G401.6 (cell line): ENCODE results near the gene RCN2.

Experiments
- FAIRE-seq: peaks from 2 replicates; lab custom pipeline; 2012; peaks lifted over from hg19 to GRCh38; lab: Jason Lieb, UNC

RCN2 gene

GRCh38 chr15:76973906-76974305, 42.4 kb downstream of the RCN2 start:
- no peak for FAIRE-seq

GRCh38 chr15:76974456-76975036, 43.0 kb downstream of the RCN2 start:
- no peak for FAIRE-seq

GRCh38 chr15:76976141-76976540, 44.6 kb downstream of the RCN2 start:
- FAIRE-seq, result no peak

DNA sequence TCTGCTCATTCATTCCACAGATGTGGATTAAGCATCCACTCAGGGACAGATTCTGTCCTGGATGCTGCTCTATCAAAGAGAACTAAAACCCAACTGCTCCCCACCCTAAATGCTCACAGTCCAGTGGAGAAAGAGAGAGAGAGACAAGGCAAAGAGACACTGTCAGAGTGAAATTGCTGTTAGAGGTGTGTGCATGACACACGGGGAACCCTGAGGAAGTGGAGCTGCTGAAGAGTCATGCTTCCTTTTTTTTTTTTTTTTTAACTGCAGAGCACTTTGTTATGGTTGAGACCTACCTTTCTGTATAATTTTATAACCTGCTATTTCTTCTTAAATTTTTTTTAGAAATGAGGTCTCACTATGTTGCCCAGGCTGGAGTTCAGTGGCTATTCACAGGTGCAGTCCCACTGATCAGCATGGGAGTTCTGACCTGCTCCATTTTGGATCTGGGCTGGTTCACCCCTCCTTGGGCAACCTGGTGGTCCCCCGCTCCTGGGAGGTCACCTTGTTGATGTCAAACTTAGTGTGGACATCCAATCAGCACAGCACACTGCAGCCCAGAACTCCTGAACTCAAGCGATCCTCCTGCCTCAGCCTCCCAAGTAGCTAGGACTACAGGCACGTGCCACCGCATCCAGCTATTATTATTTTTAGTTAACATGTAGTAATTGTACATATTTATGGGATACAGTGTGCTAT, 45.2 kb downstream of the RCN2 start:
- no peak for FAIRE-seq

- FAIRE-seq, result no peak
Measured at GRCh38 chr15:76978522-76979330, 47.2 kb downstream of the RCN2 start.

- FAIRE-seq, result no peak
Measured at GRCh38 chr15:76979331-76979925, 47.9 kb downstream of the RCN2 start.

DNA sequence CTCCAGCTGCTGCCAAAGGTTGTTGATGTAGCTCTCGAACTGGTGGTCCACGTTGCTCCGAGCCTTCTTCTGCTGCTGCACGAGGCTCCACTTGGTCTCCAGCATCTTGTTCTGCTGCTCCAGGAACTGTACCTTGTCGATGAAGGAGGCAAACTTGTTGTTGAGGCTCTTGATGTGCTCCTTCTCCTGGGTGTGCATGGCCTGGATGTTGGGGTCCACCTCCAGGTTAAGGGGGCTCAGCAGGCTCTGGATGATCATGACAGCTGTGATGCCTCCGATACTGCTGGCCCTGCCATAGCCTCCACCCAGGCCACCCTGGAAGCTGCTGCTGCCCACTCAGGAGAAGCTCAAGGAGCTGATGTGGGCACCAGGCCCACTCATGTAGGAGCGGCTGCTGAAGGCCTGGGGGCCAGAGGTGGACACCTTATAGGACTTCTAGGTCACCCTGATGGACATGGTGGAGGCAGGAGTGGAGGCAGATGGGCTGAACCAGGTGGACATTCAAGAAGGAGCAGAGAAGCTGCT, 48.5 kb downstream of the RCN2 start:
- FAIRE-seq, result no peak

GRCh38 chr15:76982356-76982755, 50.8 kb downstream of the RCN2 start:
- no peak for FAIRE-seq

- FAIRE-seq, result no peak
Measured at GRCh38 chr15:76982756-76983155, 51.2 kb downstream of the RCN2 start.

DNA sequence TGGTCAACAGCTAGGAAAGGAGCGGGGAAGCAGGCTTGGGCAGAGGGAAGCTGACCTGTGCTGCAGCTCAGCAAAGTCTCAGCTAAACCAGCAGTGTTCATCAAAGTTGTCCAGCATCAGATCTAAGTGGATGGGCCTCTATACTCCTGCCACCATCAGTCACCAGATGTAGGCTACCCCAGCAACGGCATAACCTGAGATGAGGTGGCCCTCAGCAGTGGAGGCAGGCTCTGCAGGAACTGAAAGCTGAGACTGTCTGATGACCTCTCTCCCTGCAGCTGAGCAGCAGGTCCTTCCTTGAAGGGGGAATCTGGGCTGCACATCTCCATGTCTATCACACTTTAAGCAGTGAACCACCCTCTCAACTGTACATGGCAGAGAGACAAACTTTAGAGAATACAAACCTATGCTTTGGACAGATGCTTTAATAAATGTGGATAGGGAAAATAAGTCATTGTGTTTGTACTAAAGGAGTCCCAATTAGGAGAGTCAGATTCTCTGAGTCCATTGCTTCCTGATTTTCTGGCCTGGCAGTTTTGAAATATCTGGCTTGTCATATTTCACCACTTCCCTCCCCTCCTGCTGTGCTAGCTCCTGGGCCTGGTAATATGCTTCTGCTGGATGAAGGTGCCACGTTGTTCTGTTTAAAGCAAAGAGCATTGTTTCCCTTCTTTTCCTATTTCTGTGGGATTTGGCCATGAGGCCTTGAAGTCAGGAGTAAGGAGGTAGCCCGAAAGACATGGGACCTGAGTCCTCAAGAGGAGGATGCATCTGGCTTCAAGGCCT, 52.2 kb downstream of the RCN2 start:
- FAIRE-seq, result no peak

- FAIRE-seq, result no peak
Measured at GRCh38 chr15:76986743-76987142, 55.2 kb downstream of the RCN2 start.

GRCh38 chr15:76987276-76987675, 55.7 kb downstream of the RCN2 start:
- FAIRE-seq, result no peak

- FAIRE-seq, result no peak
Measured at GRCh38 chr15:76987896-76988860, 56.6 kb downstream of the RCN2 start.

- FAIRE-seq, result no peak
Measured at GRCh38 chr15:76988867-76989780, 57.6 kb downstream of the RCN2 start.

GRCh38 chr15:76991048-76991447, 59.5 kb downstream of the RCN2 start:
- no peak for FAIRE-seq

DNA sequence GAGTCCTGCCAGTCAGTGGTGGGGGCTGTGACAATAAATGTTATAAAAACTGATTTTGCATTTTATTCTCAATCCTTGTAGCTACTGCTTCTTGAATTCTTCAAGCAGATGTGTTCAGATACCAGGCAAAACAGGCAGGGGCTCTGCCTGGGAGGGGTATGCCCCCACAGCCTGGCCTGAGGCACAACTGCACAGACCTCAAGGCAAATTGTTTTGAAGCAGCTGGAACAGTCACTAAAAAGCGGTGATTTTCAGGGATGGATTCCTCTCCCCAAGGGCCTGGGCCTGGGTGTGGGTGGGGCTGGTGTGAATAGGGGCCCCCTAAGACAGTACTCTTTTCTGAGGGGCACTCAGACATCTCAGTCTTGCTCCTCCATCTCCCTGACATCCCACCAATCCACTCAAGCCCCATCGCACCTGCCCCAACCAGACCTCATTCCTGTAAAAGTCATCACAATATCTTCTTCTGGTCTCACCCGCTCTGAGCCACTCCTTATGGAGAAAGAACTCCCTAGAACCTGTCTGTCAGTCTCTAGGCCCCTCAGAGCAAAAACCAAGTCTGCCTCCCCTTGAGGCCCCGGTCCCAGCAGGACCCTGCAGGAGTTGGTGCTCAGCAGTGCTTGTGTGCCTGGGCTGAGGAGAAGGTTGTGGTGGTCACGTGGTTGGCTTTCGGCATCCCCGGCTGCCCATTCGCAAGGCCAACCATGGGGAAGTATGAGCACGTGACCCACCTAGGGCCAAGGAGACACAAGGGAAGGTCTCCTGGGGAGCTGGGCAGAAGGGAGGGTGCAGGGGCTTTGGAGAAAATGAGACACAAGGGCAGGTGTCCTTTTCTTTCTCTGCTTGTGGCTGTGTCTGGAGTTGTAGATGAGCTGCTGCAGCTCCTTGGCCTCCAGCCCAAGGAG, 60.4 kb downstream of the RCN2 start:
- FAIRE-seq, result no peak

GRCh38 chr15:76993114-76993725, 61.7 kb downstream of the RCN2 start:
- no peak for FAIRE-seq

DNA sequence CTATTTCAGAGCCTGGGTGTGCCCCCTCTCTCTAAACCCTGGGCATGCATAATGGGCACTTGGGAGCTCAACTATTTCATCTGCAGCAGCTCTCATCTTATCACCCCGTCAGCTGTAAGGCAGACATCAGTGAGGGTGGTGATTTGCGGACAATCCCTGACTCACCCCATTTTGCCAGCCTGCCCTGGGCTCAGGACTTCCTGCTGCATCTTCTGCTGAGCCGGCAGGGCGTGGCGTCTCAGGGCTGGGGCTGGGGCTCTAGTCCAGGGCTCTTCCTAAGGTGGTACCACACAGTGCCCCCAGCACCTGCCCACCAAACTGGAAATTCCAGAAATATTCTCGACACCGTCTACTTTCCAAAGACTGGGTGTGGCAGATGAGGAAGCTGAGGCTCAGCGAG, 62.5 kb downstream of the RCN2 start:
- FAIRE-seq, result no peak
